Dedifferentiated amniotic fluid mesenchymal stem cell (primary cell): ENCODE data around the gene DNAJA3.

ENCODE experiments used
- DNase-seq: peaks from one replicate; pipeline ENCODE4 v3.0.0-alpha.2; 2016; ENCODE audit errors: extremely low spot score

The DNAJA3 gene

GRCh38 chr16:4425378-4426020 is at the start of gene DNAJA3:
TSS of gene DNAJA3 (plus strand) at chr16:4425868. CDS start at chr16:4425882, 14 bp downstream.
- peak; percentile 92 for DNase-seq

- DNase-seq: peak; percentile 68
Measured at GRCh38 chr16:4376126-4376892, 49.4 kb upstream of the DNAJA3 start.

GRCh38 chr16:4376893-4377572 is 48.6 kb upstream of the DNAJA3 start:
- no peak for DNase-seq

- DNase-seq: no peak
Measured at GRCh38 chr16:4377573-4378154, 48.0 kb upstream of the DNAJA3 start.

- DNase-seq: no peak
Measured at GRCh38 chr16:4378161-4378666, 47.5 kb upstream of the DNAJA3 start.

- no peak for DNase-seq
Measured at GRCh38 chr16:4378999-4379690, 46.5 kb upstream of the DNAJA3 start.

GRCh38 chr16:4380119-4381063 is 45.3 kb upstream of the DNAJA3 start:
- DNase-seq: no peak

GRCh38 chr16:4381072-4381934 is 44.4 kb upstream of the DNAJA3 start:
- no peak for DNase-seq

- no peak for DNase-seq
Measured at GRCh38 chr16:4381935-4382794, 43.5 kb upstream of the DNAJA3 start.

- no peak for DNase-seq
Measured at GRCh38 chr16:4382795-4383357, 42.8 kb upstream of the DNAJA3 start.

GRCh38 chr16:4383591-4384444 is 41.9 kb upstream of the DNAJA3 start:
- DNase-seq: no peak

- DNase-seq: peak; percentile 82
Measured at GRCh38 chr16:4384509-4384942, 41.1 kb upstream of the DNAJA3 start.

- DNase-seq: no peak
Measured at GRCh38 chr16:4385066-4385788, 40.4 kb upstream of the DNAJA3 start.

- DNase-seq: no peak
Measured at GRCh38 chr16:4385789-4386450, 39.7 kb upstream of the DNAJA3 start.

- no peak for DNase-seq
Measured at GRCh38 chr16:4386451-4386805, 39.2 kb upstream of the DNAJA3 start.

- DNase-seq: no peak
Measured at GRCh38 chr16:4386951-4387565, 38.6 kb upstream of the DNAJA3 start.
